ENCODE measurements around the gene ARMC2.

The ARMC2 gene

DNA sequence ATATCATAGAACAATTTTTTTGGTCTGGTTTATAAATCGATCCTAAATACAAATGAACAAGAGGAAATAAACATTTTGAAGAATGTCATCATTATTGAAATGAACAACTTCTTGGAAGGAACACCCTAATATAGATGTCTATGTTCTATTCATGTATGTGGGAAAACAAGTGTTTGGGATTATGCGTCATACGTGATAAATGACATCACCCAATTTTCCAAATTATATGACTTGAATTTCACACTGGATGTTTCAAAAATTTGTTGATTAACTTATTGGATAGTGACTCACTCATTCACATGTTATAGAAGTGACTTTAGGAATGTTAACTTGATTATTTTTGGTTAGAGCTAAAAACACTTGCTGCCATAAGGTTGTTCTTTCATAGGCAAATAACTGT lies 18.6 kb downstream of the ARMC2 start:
- H3K4me3 ChIP-seq (ENCODE audit: low read depth, low read length), result no peak overlapping the region
- TF ChIP-seq, protein P1, sequence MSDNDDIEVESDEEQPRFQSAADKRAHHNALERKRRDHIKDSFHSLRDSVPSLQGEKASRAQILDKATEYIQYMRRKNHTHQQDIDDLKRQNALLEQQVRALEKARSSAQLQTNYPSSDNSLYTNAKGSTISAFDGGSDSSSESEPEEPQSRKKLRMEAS (IDR thresholded peaks at IDR 0.05; ENCODE audit: low read depth, low read length), result no peak
- TF ChIP-seq, protein P2, sequence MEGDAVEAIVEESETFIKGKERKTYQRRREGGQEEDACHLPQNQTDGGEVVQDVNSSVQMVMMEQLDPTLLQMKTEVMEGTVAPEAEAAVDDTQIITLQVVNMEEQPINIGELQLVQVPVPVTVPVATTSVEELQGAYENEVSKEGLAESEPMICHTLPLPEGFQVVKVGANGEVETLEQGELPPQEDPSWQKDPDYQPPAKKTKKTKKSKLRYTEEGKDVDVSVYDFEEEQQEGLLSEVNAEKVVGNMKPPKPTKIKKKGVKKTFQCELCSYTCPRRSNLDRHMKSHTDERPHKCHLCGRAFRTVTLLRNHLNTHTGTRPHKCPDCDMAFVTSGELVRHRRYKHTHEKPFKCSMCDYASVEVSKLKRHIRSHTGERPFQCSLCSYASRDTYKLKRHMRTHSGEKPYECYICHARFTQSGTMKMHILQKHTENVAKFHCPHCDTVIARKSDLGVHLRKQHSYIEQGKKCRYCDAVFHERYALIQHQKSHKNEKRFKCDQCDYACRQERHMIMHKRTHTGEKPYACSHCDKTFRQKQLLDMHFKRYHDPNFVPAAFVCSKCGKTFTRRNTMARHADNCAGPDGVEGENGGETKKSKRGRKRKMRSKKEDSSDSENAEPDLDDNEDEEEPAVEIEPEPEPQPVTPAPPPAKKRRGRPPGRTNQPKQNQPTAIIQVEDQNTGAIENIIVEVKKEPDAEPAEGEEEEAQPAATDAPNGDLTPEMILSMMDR (IDR thresholded peaks at IDR 0.05; ENCODE audit: low read depth, low read length), result no peak
- TF ChIP-seq POLR2A (IDR thresholded peaks at IDR 0.05; ENCODE audit: extremely low read depth, insufficient read length), result no peak
- no peak for TF ChIP-seq MYC (IDR thresholded peaks at IDR 0.05; ENCODE audit: low read depth, low read length)
- DNase-seq (ENCODE audit: low read depth), result no peak

DNA sequence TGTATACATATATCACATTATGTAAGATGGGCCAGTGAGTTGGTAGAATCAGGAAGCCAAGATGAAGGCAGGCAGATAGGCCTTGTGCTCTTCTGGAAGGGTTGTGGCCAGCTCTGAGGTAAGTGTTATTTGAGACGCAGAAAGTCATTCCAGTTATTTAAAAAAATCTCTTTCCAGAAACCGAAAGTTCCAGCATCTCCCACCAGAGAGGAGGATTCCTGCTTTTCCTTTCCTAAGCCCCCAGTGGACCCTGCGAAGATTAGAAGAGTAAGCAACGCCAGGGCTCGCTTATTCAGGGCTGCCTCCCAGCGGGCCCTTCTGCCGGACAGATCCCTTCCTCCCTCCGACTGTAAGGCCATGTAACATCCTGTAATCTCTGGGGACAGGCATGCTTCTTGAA lies 20.4 kb downstream of the ARMC2 start:
- DNase-seq (ENCODE audit: low read depth), result no peak
- H3K4me3 ChIP-seq (ENCODE audit: low read depth, low read length), result no peak overlapping the region
- TF ChIP-seq POLR2A (IDR thresholded peaks at IDR 0.05; ENCODE audit: extremely low read depth, insufficient read length), result no peak
- no peak for TF ChIP-seq MYC (IDR thresholded peaks at IDR 0.05; ENCODE audit: low read depth, low read length)
- TF ChIP-seq, protein P1 (IDR thresholded peaks at IDR 0.05; ENCODE audit: low read depth, low read length), result no peak
- TF ChIP-seq, protein P2 (IDR thresholded peaks at IDR 0.05; ENCODE audit: low read depth, low read length), result no peak

DNA sequence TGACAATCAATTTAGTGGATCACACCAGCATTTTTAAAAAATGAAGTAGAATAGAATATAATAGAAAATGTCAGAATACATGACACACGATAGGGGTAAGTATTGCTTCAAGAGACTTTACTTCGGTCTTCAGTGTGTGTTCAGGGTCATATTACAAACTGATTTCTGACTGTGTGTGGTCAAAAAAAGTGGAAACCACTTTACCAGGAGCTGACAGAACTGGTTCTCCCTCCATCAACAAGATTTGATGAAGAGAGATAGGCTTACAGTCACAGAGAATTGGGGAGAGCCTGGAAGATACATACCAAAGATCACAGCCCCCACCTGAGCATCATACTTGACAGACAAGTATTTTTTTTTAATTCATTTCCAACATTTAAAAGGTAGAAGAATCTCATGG lies 21.7 kb downstream of the ARMC2 start:
- no peak for TF ChIP-seq POLR2A (IDR thresholded peaks at IDR 0.05; ENCODE audit: extremely low read depth, insufficient read length)
- no peak for TF ChIP-seq MYC (IDR thresholded peaks at IDR 0.05; ENCODE audit: low read depth, low read length)
- TF ChIP-seq, protein P2 (IDR thresholded peaks at IDR 0.05; ENCODE audit: low read depth, low read length), result no peak
- TF ChIP-seq, protein P1 (IDR thresholded peaks at IDR 0.05; ENCODE audit: low read depth, low read length), result no peak
- H3K4me3 ChIP-seq (ENCODE audit: low read depth, low read length), result no peak overlapping the region
- no peak for DNase-seq (ENCODE audit: low read depth)

DNA sequence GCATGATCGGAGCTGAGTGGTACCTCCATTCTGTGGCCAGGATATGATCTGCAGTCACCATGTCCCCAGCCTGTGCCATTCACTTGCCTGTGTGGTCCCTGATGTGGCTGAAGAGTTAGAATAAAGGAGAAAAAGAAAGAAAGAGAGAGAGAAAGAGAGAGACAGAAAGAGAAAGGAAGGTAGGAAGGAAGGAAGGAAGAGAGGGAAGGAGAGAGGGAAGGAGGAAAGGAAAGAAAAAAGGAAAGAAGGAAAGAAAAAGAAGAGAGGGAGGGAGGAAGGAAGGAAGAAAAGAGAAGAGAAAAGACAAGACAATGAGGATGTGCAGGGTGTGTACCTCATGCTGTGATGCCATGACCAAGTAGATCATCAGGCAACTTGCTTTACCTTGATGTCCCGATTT lies 22.1 kb downstream of the ARMC2 start:
- no peak overlapping the region for H3K4me3 ChIP-seq (ENCODE audit: low read depth, low read length)
- no peak for DNase-seq (ENCODE audit: low read depth)
- TF ChIP-seq MYC (IDR thresholded peaks at IDR 0.05; ENCODE audit: low read depth, low read length) (no peak), POLR2A (IDR thresholded peaks at IDR 0.05; ENCODE audit: extremely low read depth, insufficient read length) (no peak)
- TF ChIP-seq, protein P2 (IDR thresholded peaks at IDR 0.05; ENCODE audit: low read depth, low read length), result no peak
- TF ChIP-seq, protein P1 (IDR thresholded peaks at IDR 0.05; ENCODE audit: low read depth, low read length), result no peak

DNA sequence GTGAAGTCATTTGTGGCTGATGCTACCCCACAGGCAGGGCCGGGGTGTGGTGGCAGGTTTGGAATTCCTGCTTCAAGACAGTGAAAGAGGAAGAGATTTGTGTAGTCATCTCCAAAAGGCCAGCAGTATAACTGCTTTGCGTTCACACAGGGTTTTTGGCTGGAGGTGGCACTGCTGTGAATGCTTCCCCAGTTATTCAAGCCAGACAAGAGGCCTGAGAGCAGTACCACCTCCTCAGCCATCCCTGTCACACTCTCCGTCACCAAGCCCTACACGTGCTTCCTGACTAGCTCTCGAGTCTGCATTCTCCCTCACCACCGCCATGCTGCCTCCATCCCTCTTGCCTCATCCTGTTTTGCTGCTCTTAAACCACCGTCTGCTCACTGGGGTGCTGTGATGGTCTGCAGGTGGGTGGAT lies 23.9 kb downstream of the ARMC2 start:
- DNase-seq (ENCODE audit: low read depth), result no peak
- TF ChIP-seq MYC (IDR thresholded peaks at IDR 0.05; ENCODE audit: low read depth, low read length) (no peak), POLR2A (IDR thresholded peaks at IDR 0.05; ENCODE audit: extremely low read depth, insufficient read length) (no peak)
- TF ChIP-seq, protein P1 (IDR thresholded peaks at IDR 0.05; ENCODE audit: low read depth, low read length), result no peak
- TF ChIP-seq, protein P2 (IDR thresholded peaks at IDR 0.05; ENCODE audit: low read depth, low read length), result no peak
- no peak overlapping the region for H3K4me3 ChIP-seq (ENCODE audit: low read depth, low read length)

DNA sequence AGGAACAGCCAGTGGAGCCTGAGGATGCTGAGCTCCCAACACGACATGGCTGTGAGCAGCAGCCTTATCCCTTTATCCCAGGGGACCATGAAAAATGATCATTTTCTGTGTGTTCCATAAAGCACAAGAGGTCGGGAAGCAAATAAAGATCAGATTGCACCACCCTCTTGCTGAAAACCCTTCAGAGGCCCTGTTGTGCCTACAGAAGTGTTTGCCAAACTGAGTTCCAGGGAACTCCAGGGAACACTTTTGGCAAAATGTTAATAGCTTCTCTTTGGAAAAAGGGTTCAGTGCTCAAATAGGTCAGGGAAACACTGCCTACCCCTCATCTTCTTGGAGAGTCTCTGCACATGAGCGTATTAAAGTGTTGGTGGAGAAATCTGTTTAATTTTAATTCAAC lies 24.4 kb downstream of the ARMC2 start:
- no peak overlapping the region for H3K4me3 ChIP-seq (ENCODE audit: low read depth, low read length)
- TF ChIP-seq, protein P2 (IDR thresholded peaks at IDR 0.05; ENCODE audit: low read depth, low read length), result no peak
- TF ChIP-seq, protein P1 (IDR thresholded peaks at IDR 0.05; ENCODE audit: low read depth, low read length), result no peak
- TF ChIP-seq MYC (IDR thresholded peaks at IDR 0.05; ENCODE audit: low read depth, low read length), result no peak
- no peak for TF ChIP-seq POLR2A (IDR thresholded peaks at IDR 0.05; ENCODE audit: extremely low read depth, insufficient read length)
- no peak for DNase-seq (ENCODE audit: low read depth)
